GM21423 (cell line): ENCODE results near the gene SGPP2.
"Not testable (repeated sequence)": the region's sequence is repeated elsewhere in the genome, so short reads cannot be mapped to it uniquely, and the experiment has no call there.

Experiments used
- ATAC-seq: cut with Tn5 transposase; IDR thresholded peaks from one replicate; pipeline ENCODE4 v1.9.1; 2021; ENCODE audit warnings: mild to moderate bottlenecking, moderate library complexity; ENCODE audit not compliant: unreplicated experiment

The SGPP2 gene

GRCh38 chr2:222572264-222572721 lies 147.9 kb downstream of the SGPP2 start:
- no peak for ATAC-seq

GRCh38 chr2:222572751-222573174 lies 148.4 kb downstream of the SGPP2 start:
- ATAC-seq, result no peak

- no peak for ATAC-seq
Measured at GRCh38 chr2:222575618-222576017, 151.3 kb downstream of the SGPP2 start.

GRCh38 chr2:222576171-222577081 lies 152.1 kb downstream of the SGPP2 start:
- ATAC-seq, result no peak

- no peak for ATAC-seq
Measured at GRCh38 chr2:222577341-222577740, 153.0 kb downstream of the SGPP2 start.

GRCh38 chr2:222582928-222583327 lies 158.6 kb downstream of the SGPP2 start:
- peak; percentile 49 for ATAC-seq

- not testable (repeated sequence) for ATAC-seq
Measured at GRCh38 chr2:222584589-222584988, 160.2 kb downstream of the SGPP2 start.

GRCh38 chr2:222591661-222592060 lies 167.3 kb downstream of the SGPP2 start:
- no peak for ATAC-seq

- no peak for ATAC-seq
Measured at GRCh38 chr2:222592176-222592575, 167.8 kb downstream of the SGPP2 start.

- ATAC-seq, result no peak
Measured at GRCh38 chr2:222594679-222595078, 170.3 kb downstream of the SGPP2 start.

GRCh38 chr2:222595581-222595980 lies 171.2 kb downstream of the SGPP2 start:
- no peak for ATAC-seq

- ATAC-seq, result no peak
Measured at GRCh38 chr2:222598611-222599010, 174.3 kb downstream of the SGPP2 start.

- ATAC-seq, result no peak
Measured at GRCh38 chr2:222603501-222603900, 179.2 kb downstream of the SGPP2 start.

GRCh38 chr2:222604749-222605515 lies 180.6 kb downstream of the SGPP2 start:
- no peak for ATAC-seq

GRCh38 chr2:222606306-222606705 lies 182.0 kb downstream of the SGPP2 start:
- ATAC-seq, result no peak

GRCh38 chr2:222608081-222608480 lies 183.7 kb downstream of the SGPP2 start:
- ATAC-seq, result no peak

GRCh38 chr2:222609381-222609780 lies 185.0 kb downstream of the SGPP2 start:
- no peak for ATAC-seq
